ENCODE data around the gene POLE2.

The POLE2 gene

DNA sequence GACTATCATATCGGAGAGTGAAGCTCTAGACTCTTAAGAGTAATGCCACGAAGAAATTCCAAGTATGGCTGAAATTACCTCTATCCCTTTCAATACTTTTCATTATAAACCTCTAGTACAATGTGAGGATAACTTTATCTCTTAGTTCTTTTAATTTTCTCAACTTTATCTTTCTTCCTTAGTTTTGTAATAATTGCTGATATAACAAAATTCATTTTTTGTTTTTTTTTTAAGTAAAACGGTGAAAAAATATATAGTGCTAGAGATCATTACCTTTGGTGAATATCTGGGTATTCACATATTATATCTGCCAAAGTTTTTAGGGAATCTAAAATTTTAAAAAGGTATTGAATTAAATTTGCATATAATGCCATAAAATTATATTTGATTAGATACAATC, 33.5 kb downstream of the POLE2 start:
- TF ChIP-seq TAF1 (IDR thresholded peaks at IDR 0.05; ENCODE audit: borderline replicate concordance, low read depth, low read length), result no peak
- no peak for TF ChIP-seq POLR2A (IDR thresholded peaks at IDR 0.05; ENCODE audit: low read depth, low read length)
- TF ChIP-seq POLR2AphosphoS5 (IDR thresholded peaks at IDR 0.05; ENCODE audit: low read depth, low read length), result no peak
- DNase-seq (ENCODE audit: insufficient read length) (no peak), FAIRE-seq (no peak)

DNA sequence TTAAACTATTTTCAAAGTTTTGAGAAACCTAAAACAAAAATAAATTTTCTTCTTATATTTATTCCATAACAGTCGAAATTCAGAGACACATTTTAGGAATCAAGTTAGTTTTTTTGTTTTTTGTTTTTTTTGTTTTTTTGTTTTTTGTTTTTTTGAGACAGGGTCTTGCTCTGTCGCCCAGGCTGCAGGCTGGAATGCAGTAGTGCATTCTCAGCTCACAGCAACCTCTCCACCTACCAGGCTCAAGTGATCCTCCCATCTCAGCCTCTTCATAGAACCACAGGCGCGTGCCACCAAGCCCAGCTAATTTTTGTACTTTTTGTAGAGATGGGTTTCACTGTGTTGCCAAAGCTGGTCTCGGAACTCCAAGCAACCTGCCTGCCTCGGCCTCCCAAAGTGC, 34.5 kb downstream of the POLE2 start:
- no peak for DNase-seq (ENCODE audit: insufficient read length)
- no peak for TF ChIP-seq POLR2A (IDR thresholded peaks at IDR 0.05; ENCODE audit: low read depth, low read length)
- TF ChIP-seq TAF1 (IDR thresholded peaks at IDR 0.05; ENCODE audit: borderline replicate concordance, low read depth, low read length), result no peak
- no peak for TF ChIP-seq POLR2AphosphoS5 (IDR thresholded peaks at IDR 0.05; ENCODE audit: low read depth, low read length)
- FAIRE-seq, result no peak

DNA sequence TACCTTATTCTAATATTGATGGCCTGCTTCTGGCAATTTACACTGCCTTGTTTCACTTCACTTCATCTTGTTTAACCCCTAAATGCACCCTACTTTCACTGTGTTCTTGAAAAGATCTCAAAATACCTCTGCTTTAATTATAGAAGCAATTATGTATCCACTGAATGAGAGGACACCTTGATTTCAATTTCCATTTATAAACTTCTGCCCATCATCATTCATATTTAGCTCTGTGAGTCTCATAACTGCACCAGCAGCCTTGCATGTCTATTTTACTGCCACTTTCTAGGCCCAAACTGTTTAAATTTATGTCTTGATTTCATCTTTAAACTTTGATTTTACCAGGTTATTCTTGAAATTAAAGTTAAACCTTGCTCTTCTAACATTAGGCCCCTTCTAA, 45.9 kb downstream of the POLE2 start:
- FAIRE-seq, result peak; percentile 44
- TF ChIP-seq TAF1 (IDR thresholded peaks at IDR 0.05; ENCODE audit: borderline replicate concordance, low read depth, low read length), result no peak
- TF ChIP-seq POLR2AphosphoS5 (IDR thresholded peaks at IDR 0.05; ENCODE audit: low read depth, low read length), result no peak
- no peak for TF ChIP-seq POLR2A (IDR thresholded peaks at IDR 0.05; ENCODE audit: low read depth, low read length)

DNA sequence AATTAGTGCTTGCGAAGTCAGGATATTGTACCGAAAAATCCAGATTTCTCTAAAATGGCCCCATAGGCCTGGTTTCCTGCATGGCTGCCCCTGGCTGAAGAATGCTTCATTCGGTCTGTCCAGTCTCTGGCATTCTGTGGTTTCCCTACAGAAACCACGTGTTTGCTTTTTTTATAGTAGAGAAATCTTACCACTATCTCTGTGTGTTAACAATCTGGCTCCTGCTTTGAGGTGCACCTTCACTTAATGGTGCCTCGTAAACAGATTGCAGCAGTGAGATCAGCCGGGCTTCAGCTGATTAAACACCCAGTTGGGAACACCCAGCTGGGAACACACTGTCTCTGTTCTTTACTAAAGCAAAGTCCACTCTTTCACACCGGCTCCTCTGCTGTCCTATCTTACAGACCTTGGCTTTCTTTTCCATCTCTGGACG, 46.3 kb downstream of the POLE2 start:
- FAIRE-seq, result no peak
- no peak for DNase-seq (ENCODE audit: insufficient read length)
- TF ChIP-seq TAF1 (IDR thresholded peaks at IDR 0.05; ENCODE audit: borderline replicate concordance, low read depth, low read length) (no peak), POLR2A (IDR thresholded peaks at IDR 0.05; ENCODE audit: low read depth, low read length) (no peak), POLR2AphosphoS5 (IDR thresholded peaks at IDR 0.05; ENCODE audit: low read depth, low read length) (no peak)

More for the DNA sequence above, 45.9 kb downstream of the POLE2 start:
- no peak for DNase-seq (ENCODE audit: insufficient read length)

DNA sequence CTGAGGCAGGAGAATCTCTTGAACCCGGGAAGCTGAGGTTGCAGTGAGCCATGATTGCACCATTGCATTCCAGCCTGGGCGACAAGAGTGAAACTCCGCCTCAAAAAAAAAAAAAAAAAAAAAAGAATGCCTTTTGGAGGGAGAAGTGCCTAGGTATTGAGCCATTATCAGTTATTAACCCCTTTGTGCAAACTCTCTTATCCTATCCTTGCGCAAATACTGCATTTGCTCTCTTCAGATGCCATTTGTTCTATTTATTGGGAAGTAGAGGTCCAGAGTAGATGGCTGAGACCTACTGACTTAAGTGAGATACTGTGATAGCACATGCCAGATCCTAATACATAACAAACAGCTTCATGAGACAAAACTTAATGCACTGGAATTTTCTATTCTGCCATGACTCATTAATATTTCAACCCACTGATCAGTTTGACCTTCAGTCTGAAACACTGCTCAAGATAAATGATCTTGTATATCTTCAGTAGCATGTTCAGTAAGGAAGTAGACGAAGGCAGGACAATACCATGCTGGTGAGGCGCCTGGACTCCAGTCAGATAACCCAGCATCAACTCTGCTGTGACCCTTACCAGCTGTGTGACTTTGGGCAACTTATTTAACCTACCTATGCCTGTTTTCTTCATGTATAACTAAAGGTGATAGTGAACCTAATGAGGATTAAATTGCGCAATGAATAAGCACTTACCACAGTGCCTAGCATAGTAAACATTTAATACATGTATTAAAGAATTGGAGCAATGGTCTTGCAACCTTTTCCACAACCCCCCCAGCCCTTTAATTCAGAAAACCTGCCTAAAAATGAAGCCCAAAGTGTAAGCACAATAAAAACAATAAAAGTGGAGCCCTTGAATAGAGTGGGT, 47.2 kb downstream of the POLE2 start:
- TF ChIP-seq TAF1 (IDR thresholded peaks at IDR 0.05; ENCODE audit: borderline replicate concordance, low read depth, low read length) (no peak), POLR2A (IDR thresholded peaks at IDR 0.05; ENCODE audit: low read depth, low read length) (no peak), POLR2AphosphoS5 (IDR thresholded peaks at IDR 0.05; ENCODE audit: low read depth, low read length) (no peak)
- FAIRE-seq, result no peak
- no peak for DNase-seq (ENCODE audit: insufficient read length)

DNA sequence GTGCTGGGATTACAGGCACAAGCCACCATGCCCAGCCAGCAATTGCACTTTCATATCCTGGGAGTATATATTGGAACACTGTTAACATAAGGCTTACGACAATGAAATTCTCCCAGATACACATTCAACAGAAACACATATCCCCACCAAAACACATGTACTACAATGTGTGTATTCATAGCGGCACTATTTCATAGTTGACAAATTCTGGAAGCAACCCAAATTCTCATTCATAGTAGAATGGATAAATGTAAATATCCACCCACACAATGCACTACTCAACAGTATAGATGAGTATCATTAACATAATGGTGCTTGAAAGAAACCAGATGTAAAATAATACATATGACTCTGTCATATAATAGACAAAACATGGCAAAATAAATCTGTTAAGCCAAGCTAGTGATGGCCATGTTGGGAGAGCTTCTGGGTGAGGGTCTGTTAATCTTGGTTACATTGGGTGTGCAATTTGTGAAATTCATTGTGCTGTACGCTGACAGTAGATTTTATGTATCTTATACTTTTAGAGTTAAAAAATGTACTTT, 50.4 kb downstream of the POLE2 start:
- no peak for FAIRE-seq
- no peak for DNase-seq (ENCODE audit: insufficient read length)
- TF ChIP-seq POLR2A (IDR thresholded peaks at IDR 0.05; ENCODE audit: low read depth, low read length) (no peak), POLR2AphosphoS5 (IDR thresholded peaks at IDR 0.05; ENCODE audit: low read depth, low read length) (no peak), TAF1 (IDR thresholded peaks at IDR 0.05; ENCODE audit: borderline replicate concordance, low read depth, low read length) (no peak)

DNA sequence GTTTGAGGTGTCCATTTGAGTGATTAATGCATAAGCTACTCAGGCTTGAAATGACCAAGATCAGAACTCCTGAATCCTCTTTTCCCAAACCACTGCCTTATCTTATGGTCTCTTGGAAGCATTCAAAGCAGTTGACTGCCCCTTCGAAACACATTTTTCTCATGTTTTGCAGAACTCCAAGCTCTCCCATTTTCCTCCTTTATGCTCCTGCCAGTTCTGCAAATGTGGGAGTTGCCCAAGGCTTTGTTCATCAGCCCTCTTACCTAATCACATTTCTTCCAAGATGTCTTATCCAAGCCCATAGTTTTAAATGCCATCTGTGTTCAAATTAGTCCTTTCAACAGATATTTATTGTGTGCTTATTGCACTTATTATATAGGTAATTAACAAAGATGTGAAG, 51.1 kb downstream of the POLE2 start:
- FAIRE-seq (no peak), DNase-seq (ENCODE audit: insufficient read length) (no peak)
- TF ChIP-seq POLR2AphosphoS5 (IDR thresholded peaks at IDR 0.05; ENCODE audit: low read depth, low read length) (no peak), POLR2A (IDR thresholded peaks at IDR 0.05; ENCODE audit: low read depth, low read length) (no peak), TAF1 (IDR thresholded peaks at IDR 0.05; ENCODE audit: borderline replicate concordance, low read depth, low read length) (no peak)

DNA sequence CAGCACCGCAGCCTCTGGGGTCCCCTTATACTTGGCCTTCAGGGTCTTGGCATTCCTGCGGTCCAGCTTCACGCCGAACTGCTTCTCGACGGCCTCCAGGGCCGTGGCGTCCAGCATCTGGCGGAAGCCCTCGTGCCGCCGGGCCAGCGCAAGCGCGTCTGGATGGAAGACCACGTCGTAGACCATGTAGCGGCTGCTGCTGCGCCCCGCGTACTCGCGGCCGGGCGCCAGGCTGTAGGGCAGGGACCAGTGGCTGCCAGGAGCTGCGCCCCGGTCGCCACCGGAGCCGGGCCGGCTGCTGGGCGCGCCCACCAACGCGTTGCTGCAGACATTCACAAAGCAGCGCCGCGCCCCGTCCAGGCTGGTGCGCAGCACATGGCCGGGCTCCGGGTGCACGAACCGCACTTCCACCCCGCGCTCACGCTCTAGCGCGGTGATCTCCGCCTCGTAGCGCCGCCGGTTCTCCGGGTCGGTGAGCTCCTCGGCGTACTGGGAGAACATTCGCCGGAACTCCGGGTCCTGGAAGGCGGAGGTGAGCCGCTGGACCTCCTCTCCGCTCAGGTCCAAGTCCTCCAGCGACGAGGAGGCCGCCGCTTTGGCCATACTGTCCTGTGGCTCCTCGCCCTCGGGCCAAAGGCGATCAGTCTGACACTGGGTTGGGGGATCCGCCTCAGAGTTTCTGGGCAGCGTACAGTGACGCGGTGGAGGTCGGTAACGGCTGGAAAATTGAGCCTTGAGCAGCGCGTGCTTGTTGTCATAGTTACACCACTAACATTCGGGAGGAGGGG, 53.3 kb downstream of the POLE2 start, which contains the start of gene DNAAF2:
Gene DNAAF2 (minus strand): TSS at position 698 of the 788 bp plus-strand sequence. CDS start 95 bp downstream, at position 603.
- TF ChIP-seq POLR2A (IDR thresholded peaks at IDR 0.05; ENCODE audit: low read depth, low read length) (no peak; the same call in none of the 2 replicates), POLR2AphosphoS5 (IDR thresholded peaks at IDR 0.05; ENCODE audit: low read depth, low read length) (no peak), TAF1 (IDR thresholded peaks at IDR 0.05; ENCODE audit: borderline replicate concordance, low read depth, low read length) (no peak)
- peak; percentile 34 for DNase-seq (ENCODE audit: insufficient read length)
- peak; percentile 17 for FAIRE-seq

DNA sequence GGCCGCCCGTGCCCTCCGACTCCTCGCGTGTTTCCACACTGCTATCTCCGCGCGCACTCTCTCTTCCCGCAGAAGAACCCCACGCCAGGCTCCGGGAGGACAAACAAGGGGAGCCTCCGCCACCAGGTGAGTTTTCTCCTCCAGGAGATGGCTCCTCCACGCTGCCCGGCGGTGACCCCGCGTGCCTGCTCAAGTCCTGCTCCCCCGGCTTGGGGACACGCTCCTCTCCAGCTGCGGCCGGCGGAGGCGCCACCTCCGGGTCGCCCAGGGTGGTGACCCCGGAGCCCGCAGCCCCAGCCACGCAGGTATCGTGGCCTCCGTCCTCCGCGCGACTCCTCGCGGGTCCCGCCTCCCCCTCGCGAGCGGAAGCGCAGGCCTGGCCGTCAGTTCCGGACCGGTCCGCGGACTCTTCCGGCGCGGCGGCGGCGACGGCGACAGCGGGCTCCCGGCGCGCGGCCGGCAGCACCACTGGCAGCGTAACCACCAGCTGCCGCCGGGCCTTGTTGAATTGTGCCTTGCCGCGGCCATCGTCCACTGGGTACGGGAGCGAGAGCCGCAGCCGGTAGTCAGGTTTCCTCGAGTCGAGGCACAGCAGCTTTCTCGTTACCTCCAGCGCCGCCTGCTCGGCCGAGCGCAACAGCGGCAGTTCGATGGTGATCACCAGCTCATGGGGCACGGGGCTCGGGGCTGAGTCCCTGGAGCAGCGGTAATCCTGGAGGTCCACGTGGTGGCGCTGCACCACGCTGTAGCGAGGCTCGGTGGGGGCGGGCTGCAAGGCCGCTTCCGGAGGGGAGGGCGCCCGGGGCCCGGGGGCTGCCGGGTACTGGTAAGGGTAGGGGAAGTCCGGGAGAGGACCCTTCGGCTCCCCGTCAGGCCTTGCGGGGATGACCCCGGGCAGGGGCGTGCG, 54.1 kb downstream of the POLE2 start:
- DNase-seq (ENCODE audit: insufficient read length) (peak; percentile 83), FAIRE-seq (peak; percentile 96)
- TF ChIP-seq POLR2A (IDR thresholded peaks at IDR 0.05; ENCODE audit: low read depth, low read length), result peak; percentile 87
- TF ChIP-seq POLR2AphosphoS5 (IDR thresholded peaks at IDR 0.05; ENCODE audit: low read depth, low read length), result peak; percentile 56; the same call in 1 of the 2 replicates
- peak; percentile 48 for TF ChIP-seq TAF1 (IDR thresholded peaks at IDR 0.05; ENCODE audit: borderline replicate concordance, low read depth, low read length)

Data from GM12892 (cell line).